Activated CD8-positive, alpha-beta T cell treated with anti-CD3 and anti-CD28 coated beads for 36 hours (primary cell): Measurements from ENCODE around the gene FAM120B. TPM values are rescaled to one million over a fixed set of nuclear protein-coding genes. Genes with fewer than 3 reads are reported as not detected.

Experiments used
- ATAC-seq: fragments of 200-7000 bp; cut with Tn5 transposase; one replicate; pipeline ENCODE4 v1.10.0; 2021; ENCODE audit warnings: mild to moderate bottlenecking, moderate library complexity
- CTCF ChIA-PET: fragments of 350-600 bp; sonication (Branson Sonifier 250); formaldehyde crosslinking; loops from one replicate; lab custom pipeline; 2021; ENCODE audit warnings: antibody characterized with exemption; lab: Charles Lee
- POLR2A ChIA-PET: fragments of 350-600 bp; sonication (Branson Sonifier 250); formaldehyde crosslinking; loops from one replicate; lab custom pipeline; 2021; ENCODE audit warnings: antibody characterized with exemption; lab: Charles Lee
- DNase-seq: peaks from one replicate; pipeline ENCODE4 v3.0.0-alpha.2; 2020
- H3K27ac Mint-ChIP-seq: one replicate; pipeline ENCODE4 v1.8.0; 2021; ENCODE audit warnings: mild to moderate bottlenecking, mixed read lengths
- H3K27me3 Mint-ChIP-seq: one replicate; pipeline ENCODE4 v1.8.0; 2021; ENCODE audit warnings: mixed read lengths
- H3K36me3 Mint-ChIP-seq: one replicate; pipeline ENCODE4 v1.8.0; 2021; ENCODE audit warnings: low read depth, mixed read lengths
- H3K4me1 Mint-ChIP-seq: one replicate; pipeline ENCODE4 v1.8.0; 2021; ENCODE audit warnings: low read depth, mixed read lengths
- H3K4me3 Mint-ChIP-seq: one replicate; pipeline ENCODE4 v1.8.0; 2021; ENCODE audit warnings: mild to moderate bottlenecking, moderate library complexity, mixed read lengths
- H3K9me3 Mint-ChIP-seq: one replicate; pipeline ENCODE4 v1.8.0; 2021; ENCODE audit warnings: mixed read lengths
- intact Hi-C: fragments of 100-400 bp; cut with micrococcal nuclease; formaldehyde crosslinking; loops from one replicate; pipeline ENCODE4 v1.10.0; 2022
- total RNA-seq, 2 experiments: library from RNA; stranded (reverse); gene quantifications; one replicate each; pipeline ENCODE4 v1.2.3, GENCODE V29; 2021
- TF ChIP-seq, protein P1 (sequence below): fragments of 200-600 bp; IDR thresholded peaks from one replicate; pipeline ENCODE4 v1.8.0; 2022; ENCODE audit warnings: antibody characterized with exemption, mild to moderate bottlenecking

FAM120B gene
- total RNA-seq, 2 experiments from 2014 or later: 19.0 to 19.5 TPM

DNA sequence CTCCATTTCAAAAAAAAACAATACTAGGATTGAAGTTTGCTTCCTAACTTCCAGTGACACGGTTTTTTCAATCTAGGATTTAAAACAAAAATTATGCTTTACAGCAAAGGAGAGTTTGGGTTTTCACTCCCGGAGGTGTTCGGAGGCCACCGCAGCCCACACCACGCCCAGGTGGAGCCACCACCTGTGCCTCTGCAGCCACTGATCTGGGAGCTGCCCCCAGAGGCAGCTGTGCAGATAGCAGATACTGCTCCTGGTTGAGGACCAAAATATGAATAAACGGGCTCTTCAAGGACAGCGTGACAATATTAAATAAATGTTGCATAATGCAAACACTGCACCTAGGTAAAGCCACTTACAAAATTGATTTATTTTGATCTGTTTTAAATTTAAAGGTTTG is 45.9 kb upstream of the FAM120B start:
- DNase-seq (no peak), ATAC-seq (no peak)
- intact Hi-C loops: no loop called here
- TF ChIP-seq, protein P1, sequence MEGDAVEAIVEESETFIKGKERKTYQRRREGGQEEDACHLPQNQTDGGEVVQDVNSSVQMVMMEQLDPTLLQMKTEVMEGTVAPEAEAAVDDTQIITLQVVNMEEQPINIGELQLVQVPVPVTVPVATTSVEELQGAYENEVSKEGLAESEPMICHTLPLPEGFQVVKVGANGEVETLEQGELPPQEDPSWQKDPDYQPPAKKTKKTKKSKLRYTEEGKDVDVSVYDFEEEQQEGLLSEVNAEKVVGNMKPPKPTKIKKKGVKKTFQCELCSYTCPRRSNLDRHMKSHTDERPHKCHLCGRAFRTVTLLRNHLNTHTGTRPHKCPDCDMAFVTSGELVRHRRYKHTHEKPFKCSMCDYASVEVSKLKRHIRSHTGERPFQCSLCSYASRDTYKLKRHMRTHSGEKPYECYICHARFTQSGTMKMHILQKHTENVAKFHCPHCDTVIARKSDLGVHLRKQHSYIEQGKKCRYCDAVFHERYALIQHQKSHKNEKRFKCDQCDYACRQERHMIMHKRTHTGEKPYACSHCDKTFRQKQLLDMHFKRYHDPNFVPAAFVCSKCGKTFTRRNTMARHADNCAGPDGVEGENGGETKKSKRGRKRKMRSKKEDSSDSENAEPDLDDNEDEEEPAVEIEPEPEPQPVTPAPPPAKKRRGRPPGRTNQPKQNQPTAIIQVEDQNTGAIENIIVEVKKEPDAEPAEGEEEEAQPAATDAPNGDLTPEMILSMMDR: no peak
- Mint-ChIP-seq H3K4me1 (no peaks in the 10 kb centered on the region), H3K4me3 (no peak overlapping the region), H3K36me3 (no peaks in the 10 kb centered on the region), H3K9me3 (no peaks in the 10 kb centered on the region), H3K27ac (no peak overlapping the region), H3K27me3 (peaks cover 2% of the 10 kb centered on the region)
- POLR2A ChIA-PET: no interaction called here
- CTCF ChIA-PET: no interaction called here

DNA sequence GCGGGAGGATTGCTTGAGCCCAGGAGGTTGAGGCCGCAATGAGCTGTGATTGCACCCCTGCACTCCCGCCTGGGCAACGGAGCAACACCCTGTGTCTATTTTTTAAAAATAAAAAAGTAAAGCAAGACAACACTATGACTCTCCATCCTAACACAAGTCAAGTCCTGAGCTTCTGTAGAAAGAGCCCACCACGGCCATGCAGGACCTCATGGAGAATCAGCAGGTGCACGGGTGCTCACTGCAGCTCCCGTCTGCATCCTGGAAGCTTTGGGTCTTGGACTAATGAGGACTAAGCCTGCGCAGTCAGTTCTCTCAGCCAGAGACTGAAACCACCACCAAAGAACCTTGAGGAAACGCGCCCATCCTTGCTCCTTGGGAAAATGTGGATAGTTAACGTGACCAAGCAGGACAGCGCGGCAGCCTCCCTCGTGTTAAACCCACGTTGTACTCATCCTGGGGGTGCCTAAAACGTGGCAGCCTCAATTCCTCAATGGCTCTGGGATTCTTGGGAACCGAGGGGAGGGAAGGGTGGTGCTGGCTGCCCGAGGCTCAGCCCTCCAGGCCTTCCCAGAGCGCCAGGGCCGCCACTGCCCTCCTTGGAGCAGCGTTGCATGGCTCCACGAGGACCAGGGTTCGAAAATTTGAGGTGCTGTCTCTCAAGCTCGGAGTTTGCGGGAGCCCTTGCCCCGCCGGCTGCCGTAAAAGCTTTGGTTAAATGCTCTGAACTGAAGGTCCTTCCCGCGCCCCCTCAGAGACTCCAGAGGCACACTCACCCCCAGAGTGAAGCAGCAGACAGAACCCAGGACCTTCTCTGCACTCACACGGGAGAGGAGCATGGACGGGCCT is 44.7 kb upstream of the FAM120B start:
- Mint-ChIP-seq H3K4me3 (no peak overlapping the region), H3K36me3 (no peaks in the 10 kb centered on the region), H3K27me3 (peaks cover 2% of the 10 kb centered on the region), H3K9me3 (no peaks in the 10 kb centered on the region), H3K27ac (no peak overlapping the region), H3K4me1 (no peaks in the 10 kb centered on the region)
- ATAC-seq: no peak
- intact Hi-C loops: no loop called here
- DNase-seq: no peak
- ChIA-PET POLR2A (interaction anchor here (0.7 to 1.3 kb wide), 2 partner anchors 10 to 23 kb away, joined by 3 to 5 read pairs; no protein-coding TSS in a partner anchor), CTCF (no interaction called here)
- TF ChIP-seq, protein P1: no peak

DNA sequence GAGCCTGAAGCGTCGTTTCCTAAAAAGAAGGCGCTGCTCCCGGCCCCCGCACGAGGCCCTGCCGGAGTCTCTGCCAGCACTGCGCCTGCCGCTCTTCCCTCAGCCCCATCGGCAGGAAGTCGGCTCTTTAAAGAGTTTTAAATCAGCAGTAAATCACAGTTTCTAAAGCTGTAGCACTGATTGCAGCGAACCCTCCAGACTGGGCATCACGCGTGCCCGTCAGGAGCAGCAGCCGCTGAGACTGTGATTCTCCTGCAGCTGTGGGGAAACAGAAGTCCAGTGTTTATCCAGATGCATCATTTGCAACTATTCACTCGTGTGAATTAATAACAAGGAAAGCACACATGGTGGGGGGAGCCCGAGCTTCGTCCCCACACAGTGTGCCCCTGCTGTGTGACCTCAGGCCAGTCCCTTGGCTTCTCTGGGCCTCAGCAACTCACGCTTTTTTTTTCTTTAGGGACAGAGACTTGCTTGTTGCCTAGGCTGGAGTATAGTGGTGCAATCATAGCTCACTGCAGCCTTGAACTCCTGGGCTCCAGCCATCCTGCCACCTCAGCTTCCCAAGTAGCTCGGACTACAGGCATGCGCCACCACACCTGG is 44.0 kb upstream of the FAM120B start:
- CTCF ChIA-PET: no interaction called here
- POLR2A ChIA-PET: interaction anchor here (1.3 kb wide), 1 partner anchor 10 kb away, joined by 5 read pairs; no protein-coding TSS in a partner anchor

DNA sequence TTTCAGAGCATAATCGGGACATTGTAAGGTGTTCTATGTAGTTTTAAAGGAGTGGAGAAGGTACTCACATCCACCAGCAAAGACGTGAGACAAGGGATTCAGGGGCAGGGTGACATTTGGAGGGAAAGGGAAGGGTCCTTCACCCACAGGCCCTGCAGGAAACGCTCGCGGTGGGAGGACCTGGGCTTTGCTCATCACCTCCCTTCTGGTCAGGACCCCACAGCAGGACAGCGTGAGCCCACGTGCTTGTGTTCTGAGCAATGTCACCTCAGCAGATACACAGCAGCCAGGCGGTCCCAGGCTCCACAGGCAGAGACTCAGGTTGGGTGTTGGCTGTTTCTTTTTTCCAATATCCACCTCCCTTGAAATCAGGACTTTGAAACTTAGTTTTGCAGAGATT is 43.1 kb upstream of the FAM120B start:
- POLR2A ChIA-PET: no interaction called here
- no peaks in the 10 kb centered on the region for H3K36me3 Mint-ChIP-seq
- CTCF ChIA-PET: no interaction called here

More for the DNA sequence above, 44.0 kb upstream of the FAM120B start:
- Mint-ChIP-seq H3K4me1 (no peaks in the 10 kb centered on the region), H3K4me3 (no peak overlapping the region), H3K27me3 (peaks cover 2% of the 10 kb centered on the region), H3K27ac (no peak overlapping the region), H3K36me3 (no peaks in the 10 kb centered on the region), H3K9me3 (no peaks in the 10 kb centered on the region)
- DNase-seq (no peak), ATAC-seq (no peak)
- TF ChIP-seq, protein P1: no peak
- intact Hi-C loops: no loop called here

More for the DNA sequence above, 43.1 kb upstream of the FAM120B start:
- Mint-ChIP-seq H3K27me3 (peaks cover 2% of the 10 kb centered on the region), H3K4me3 (no peak overlapping the region), H3K9me3 (no peaks in the 10 kb centered on the region), H3K27ac (no peak overlapping the region), H3K4me1 (no peaks in the 10 kb centered on the region)
- TF ChIP-seq, protein P1: no peak
- ATAC-seq (no peak), DNase-seq (no peak)
- intact Hi-C loops: no loop called here
